Type B pancreatic cell (in vitro differentiated cells): ENCODE results near the gene ZDHHC14. TPM values are rescaled to one million over a fixed set of nuclear protein-coding genes. Genes with fewer than 3 reads are reported as not detected.

Experiments used
- DNase-seq: peaks from one replicate; pipeline ENCODE4 v3.0.0; 2021; ENCODE audit warnings: mixed read lengths; ENCODE audit not compliant: unreplicated experiment; ENCODE audit errors: extremely low spot score
- H3K27ac Mint-ChIP-seq: 2 replicates; pipeline ENCODE4 v1.8.0; 2021; ENCODE audit warnings: mild to moderate bottlenecking, mixed read lengths
- H3K27me3 Mint-ChIP-seq: 2 replicates; pipeline ENCODE4 v1.8.0; 2021; ENCODE audit warnings: mixed read lengths
- H3K36me3 Mint-ChIP-seq: 2 replicates; pipeline ENCODE4 v1.8.0; 2021; ENCODE audit warnings: mixed read lengths
- H3K4me1 Mint-ChIP-seq: one replicate; pipeline ENCODE4 v1.8.0; 2021; ENCODE audit warnings: mixed read lengths; ENCODE audit not compliant: unreplicated experiment
- H3K4me3 Mint-ChIP-seq: 2 replicates; pipeline ENCODE4 v1.8.0; 2021; ENCODE audit warnings: mild to moderate bottlenecking, mixed read lengths
- H3K9me3 Mint-ChIP-seq: 2 replicates; pipeline ENCODE4 v1.8.0; 2021; ENCODE audit warnings: mixed read lengths
- CTCF ChIP-seq: fragments of 200-600 bp; sonication (generic); conservative IDR thresholded peaks from 2 replicates; pipeline ENCODE4 v1.5.0; 2021; ENCODE audit warnings: antibody characterized with exemption, mild to moderate bottlenecking
- total RNA-seq: library from RNA; stranded (reverse); gene quantifications from 2 replicates; pipeline ENCODE4 v1.2.1, GENCODE V29; 2021; ENCODE audit warnings: low replicate concordance

The ZDHHC14 gene
- total RNA-seq, 1 donor from 2014 or later, result 11.1 TPM

- H3K27me3 Mint-ChIP-seq, result no peaks in the 10 kb centered on the region
- no peaks in the 10 kb centered on the region for H3K9me3 Mint-ChIP-seq
- peaks cover 3% of the 10 kb centered on the region for H3K36me3 Mint-ChIP-seq
- H3K4me1 Mint-ChIP-seq, result peaks cover 16% of the 10 kb centered on the region
- no peak for DNase-seq
- H3K27ac Mint-ChIP-seq, result no peak overlapping the region
- no peak overlapping the region for H3K4me3 Mint-ChIP-seq
- TF ChIP-seq CTCF, result no peak
Observed at GRCh38 chr6:157632821-157633220, 251.8 kb downstream of the ZDHHC14 start.

GRCh38 chr6:157634546-157634945 lies 253.6 kb downstream of the ZDHHC14 start:
- Mint-ChIP-seq H3K27me3 (no peaks in the 10 kb centered on the region), H3K36me3 (peaks cover 3% of the 10 kb centered on the region), H3K4me3 (no peak overlapping the region), H3K4me1 (peaks cover 13% of the 10 kb centered on the region), H3K9me3 (no peaks in the 10 kb centered on the region), H3K27ac (no peak overlapping the region)
- TF ChIP-seq CTCF, result no peak
- DNase-seq, result no peak

GRCh38 chr6:157635388-157636244 lies 254.6 kb downstream of the ZDHHC14 start:
- peak overlapping the region; percentile 48 for H3K4me3 Mint-ChIP-seq
- DNase-seq, result no peak
- peaks cover 3% of the 10 kb centered on the region for H3K36me3 Mint-ChIP-seq
- H3K4me1 Mint-ChIP-seq, result peaks cover 10% of the 10 kb centered on the region
- H3K27ac Mint-ChIP-seq, result peak overlapping the region; percentile 65
- no peak for TF ChIP-seq CTCF
- H3K9me3 Mint-ChIP-seq, result no peaks in the 10 kb centered on the region
- H3K27me3 Mint-ChIP-seq, result no peaks in the 10 kb centered on the region

GRCh38 chr6:157637516-157637915 lies 256.5 kb downstream of the ZDHHC14 start:
- H3K27ac Mint-ChIP-seq, result no peak overlapping the region
- no peak overlapping the region for H3K4me3 Mint-ChIP-seq
- peaks cover 10% of the 10 kb centered on the region for H3K4me1 Mint-ChIP-seq
- H3K36me3 Mint-ChIP-seq, result peaks cover 3% of the 10 kb centered on the region
- TF ChIP-seq CTCF, result no peak
- no peak for DNase-seq
- H3K9me3 Mint-ChIP-seq, result no peaks in the 10 kb centered on the region
- H3K27me3 Mint-ChIP-seq, result no peaks in the 10 kb centered on the region

GRCh38 chr6:157637941-157638662 lies 257.1 kb downstream of the ZDHHC14 start:
- H3K9me3 Mint-ChIP-seq, result no peaks in the 10 kb centered on the region
- no peak for DNase-seq
- H3K4me1 Mint-ChIP-seq, result peaks cover 10% of the 10 kb centered on the region
- no peak for TF ChIP-seq CTCF
- H3K27me3 Mint-ChIP-seq, result no peaks in the 10 kb centered on the region
- H3K36me3 Mint-ChIP-seq, result peaks cover 3% of the 10 kb centered on the region
- H3K4me3 Mint-ChIP-seq, result no peak overlapping the region
- no peak overlapping the region for H3K27ac Mint-ChIP-seq
